Natural killer cell (primary cell): ENCODE data around the gene CA10. TPM values are rescaled to one million over a fixed set of nuclear protein-coding genes. Genes with fewer than 3 reads are reported as not detected.

Experiments used
- ATAC-seq, 3 donors: fragments of 150-1000 bp in 2 of 3; fragments of 200-7000 bp in 1 of 3; cut with Tn5 transposase; 1 replicate in 1 of 3; 2 replicates in 2 of 3; pipeline ENCODE4 v1.10.0; 2021; ENCODE audit warnings: mild to moderate bottlenecking in 2 of 3, moderate library complexity in 2 of 3
- DNase-seq, 2 donors: peaks; one replicate each; pipeline versions ENCODE4 v3.0.0 to v3.0.0-alpha.2; 2013 to 2021; ENCODE audit warnings: mixed read lengths in 1 of 2
- H3K27ac ChIP-seq: one replicate; pipeline ENCODE4 v1.5.1; 2013; ENCODE audit warnings: mild to moderate bottlenecking, low read length
- H3K27me3 ChIP-seq: one replicate; pipeline ENCODE4 v1.6.1; 2013; ENCODE audit warnings: low read length; ENCODE audit not compliant: control insufficient read depth, insufficient read depth
- H3K36me3 ChIP-seq: one replicate; pipeline ENCODE4 v1.6.1; 2013; ENCODE audit warnings: low read length; ENCODE audit not compliant: control insufficient read depth, insufficient read depth
- H3K4me1 ChIP-seq: one replicate; pipeline ENCODE4 v1.6.1; 2013; ENCODE audit warnings: low read length; ENCODE audit not compliant: control insufficient read depth, insufficient read depth
- H3K4me3 ChIP-seq: one replicate; pipeline ENCODE4 v1.5.1; 2013; ENCODE audit warnings: low read length
- H3K9me3 ChIP-seq: one replicate; pipeline ENCODE4 v1.6.1; 2013; ENCODE audit warnings: low read length; ENCODE audit not compliant: control insufficient read depth, insufficient read depth
- H3K27ac Mint-ChIP-seq, 2 donors: one replicate each; pipeline ENCODE4 v1.8.0; 2022; ENCODE audit warnings: mild to moderate bottlenecking in 2 of 2, mixed read lengths in 2 of 2, moderate library complexity in 1 of 2
- H3K27me3 Mint-ChIP-seq, 2 donors: one replicate each; pipeline ENCODE4 v1.8.0; 2022; ENCODE audit warnings: low read depth in 2 of 2, mixed read lengths in 2 of 2
- H3K36me3 Mint-ChIP-seq: one replicate; pipeline ENCODE4 v1.8.0; 2022; ENCODE audit warnings: mixed read lengths
- H3K4me1 Mint-ChIP-seq, 2 donors: one replicate each; pipeline ENCODE4 v1.8.0; 2022; ENCODE audit warnings: mixed read lengths in 2 of 2
- H3K4me3 Mint-ChIP-seq: one replicate; pipeline ENCODE4 v1.8.0; 2022; ENCODE audit warnings: mild to moderate bottlenecking, moderate library complexity, mixed read lengths
- H3K9me3 Mint-ChIP-seq, 2 donors: one replicate each; pipeline ENCODE4 v1.8.0; 2022; ENCODE audit warnings: mixed read lengths in 2 of 2
- WGBS: methylation state at CpG from one replicate; pipeline ENCODE4 v1.1.7; 2013; ENCODE audit warnings: missing lambda C conversion rate; ENCODE audit not compliant: insufficient coverage; 5-methylcytosine and 5-hydroxymethylcytosine counted together
- intact Hi-C: fragments of 100-400 bp; cut with micrococcal nuclease; formaldehyde crosslinking; loops from one replicate; pipeline ENCODE4 v1.14.2; 2022
- total RNA-seq, 4 donors: library from RNA; stranded (reverse); fragments of 120-200 nt in 1 of 4; gene quantifications; one replicate each; pipeline versions ENCODE4 v1.2.3 to v1.2.4, GENCODE V29; 2013 to 2022
- TF ChIP-seq, protein P1 (sequence below): fragments of 200-600 bp; IDR thresholded peaks from one replicate; pipeline ENCODE4 v1.8.0; 2022; ENCODE audit warnings: antibody characterized with exemption

Gene CA10
- total RNA-seq, 3 donors from 2014 or later (not counting 1 experiment from before 2014, with no cell fraction given), result not detected

DNA sequence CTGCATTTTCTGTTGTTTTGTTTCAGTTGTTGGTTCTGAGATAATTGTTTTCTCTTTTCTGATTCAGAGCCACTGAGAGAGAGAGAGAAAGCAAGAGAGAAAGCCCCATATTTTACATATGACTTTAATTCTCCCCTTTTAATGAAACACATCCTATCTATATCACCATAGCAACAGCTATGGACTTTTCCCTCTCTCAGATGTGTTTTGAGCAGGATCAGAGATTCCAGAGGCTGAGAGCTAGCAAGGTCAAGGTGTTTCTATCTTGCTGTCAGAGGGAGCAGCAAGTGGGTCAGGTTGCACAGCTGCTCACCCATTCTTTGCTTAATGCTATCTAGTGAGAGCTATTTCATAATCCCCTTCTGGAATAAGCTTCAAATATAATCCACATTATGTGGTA lies 415.9 kb downstream of the CA10 start:
- DNase-seq, result no peak

DNA sequence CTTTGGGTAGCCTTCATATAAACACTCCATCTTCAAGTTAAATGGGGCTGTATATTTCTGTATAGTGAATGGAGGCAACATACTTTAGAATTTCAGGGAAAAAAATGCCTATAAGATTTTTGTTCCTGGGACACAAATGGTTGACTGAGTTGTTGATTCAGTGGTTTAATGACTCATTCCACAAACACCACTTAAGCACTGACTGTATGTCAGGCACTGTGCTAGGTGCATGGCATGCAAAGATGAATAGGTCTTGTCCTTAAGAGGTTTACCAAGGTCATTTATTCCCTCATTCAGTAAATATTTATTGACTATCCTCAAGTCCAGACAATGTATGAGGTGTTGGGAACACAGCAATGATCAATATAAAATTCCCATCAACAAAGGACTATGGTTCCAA lies 417.1 kb downstream of the CA10 start:
- Histone ChIP-seq H3K27me3 (no peaks in the 10 kb centered on the region), H3K9me3 (no peaks in the 10 kb centered on the region), H3K4me3 (no peak overlapping the region), H3K4me1 (no peaks in the 10 kb centered on the region), H3K27ac (no peak overlapping the region), H3K36me3 (no peaks in the 10 kb centered on the region)
- Mint-ChIP-seq H3K4me1 (no peaks in the 10 kb centered on the region), H3K27me3 (peaks cover 0 to 2% of the 10 kb centered on the region in 2 donors), H3K27ac (no peak overlapping the region), H3K9me3 (no peaks in the 10 kb centered on the region), H3K36me3 (no peaks in the 10 kb centered on the region), H3K4me3 (no peak overlapping the region)
- TF ChIP-seq, protein P1, sequence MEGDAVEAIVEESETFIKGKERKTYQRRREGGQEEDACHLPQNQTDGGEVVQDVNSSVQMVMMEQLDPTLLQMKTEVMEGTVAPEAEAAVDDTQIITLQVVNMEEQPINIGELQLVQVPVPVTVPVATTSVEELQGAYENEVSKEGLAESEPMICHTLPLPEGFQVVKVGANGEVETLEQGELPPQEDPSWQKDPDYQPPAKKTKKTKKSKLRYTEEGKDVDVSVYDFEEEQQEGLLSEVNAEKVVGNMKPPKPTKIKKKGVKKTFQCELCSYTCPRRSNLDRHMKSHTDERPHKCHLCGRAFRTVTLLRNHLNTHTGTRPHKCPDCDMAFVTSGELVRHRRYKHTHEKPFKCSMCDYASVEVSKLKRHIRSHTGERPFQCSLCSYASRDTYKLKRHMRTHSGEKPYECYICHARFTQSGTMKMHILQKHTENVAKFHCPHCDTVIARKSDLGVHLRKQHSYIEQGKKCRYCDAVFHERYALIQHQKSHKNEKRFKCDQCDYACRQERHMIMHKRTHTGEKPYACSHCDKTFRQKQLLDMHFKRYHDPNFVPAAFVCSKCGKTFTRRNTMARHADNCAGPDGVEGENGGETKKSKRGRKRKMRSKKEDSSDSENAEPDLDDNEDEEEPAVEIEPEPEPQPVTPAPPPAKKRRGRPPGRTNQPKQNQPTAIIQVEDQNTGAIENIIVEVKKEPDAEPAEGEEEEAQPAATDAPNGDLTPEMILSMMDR, result no peak
- intact Hi-C loops, result no loop called here
- DNase-seq (no peak), ATAC-seq (no peak)

More for the DNA sequence above, 415.9 kb downstream of the CA10 start:
- Histone ChIP-seq H3K4me1 (no peaks in the 10 kb centered on the region), H3K27ac (no peak overlapping the region), H3K27me3 (no peaks in the 10 kb centered on the region), H3K36me3 (no peaks in the 10 kb centered on the region), H3K9me3 (no peaks in the 10 kb centered on the region), H3K4me3 (no peak overlapping the region)
- intact Hi-C loops, result no loop called here
- H3K9me3 Mint-ChIP-seq, result no peaks in the 10 kb centered on the region
- ATAC-seq, result no peak
- no peak overlapping the region for H3K4me3 Mint-ChIP-seq
- no peak overlapping the region for H3K27ac Mint-ChIP-seq
- peaks cover 0 to 2% of the 10 kb centered on the region in 2 donors for H3K27me3 Mint-ChIP-seq
- no peaks in the 10 kb centered on the region for H3K36me3 Mint-ChIP-seq
- no peaks in the 10 kb centered on the region for H3K4me1 Mint-ChIP-seq
- TF ChIP-seq, protein P1, result no peak

DNA sequence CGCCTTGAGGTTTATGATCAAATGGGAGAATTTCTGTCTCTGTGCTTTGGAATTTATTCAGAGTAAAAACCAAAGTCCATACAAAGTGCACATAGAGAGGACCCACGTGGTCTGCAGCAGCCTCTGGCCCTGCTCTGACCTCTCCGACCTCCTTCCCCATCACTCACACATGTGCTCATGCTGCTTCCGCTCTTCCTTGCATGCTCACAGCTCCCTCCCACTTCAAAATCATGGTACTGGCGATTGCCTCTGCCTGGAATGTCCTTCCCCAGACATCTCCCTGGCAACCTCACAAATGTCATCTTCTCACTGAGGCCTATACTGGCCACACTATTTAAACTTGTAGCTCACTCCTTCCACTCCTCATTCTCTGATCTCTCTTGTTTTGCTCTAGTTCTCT lies 418.0 kb downstream of the CA10 start:
- Mint-ChIP-seq H3K9me3 (no peaks in the 10 kb centered on the region), H3K4me3 (no peak overlapping the region), H3K36me3 (no peaks in the 10 kb centered on the region), H3K27me3 (peaks cover 0 to 2% of the 10 kb centered on the region in 2 donors), H3K27ac (no peak overlapping the region), H3K4me1 (no peaks in the 10 kb centered on the region)
- ATAC-seq, result no peak
- no peak for DNase-seq
- Histone ChIP-seq H3K9me3 (no peaks in the 10 kb centered on the region), H3K27me3 (no peaks in the 10 kb centered on the region), H3K36me3 (no peaks in the 10 kb centered on the region), H3K4me3 (no peak overlapping the region), H3K4me1 (no peaks in the 10 kb centered on the region), H3K27ac (no peak overlapping the region)
- TF ChIP-seq, protein P1, result no peak
- 75% methylated on average over 5 of the region's 5 CpGs for WGBS
- intact Hi-C loops, result no loop called here

DNA sequence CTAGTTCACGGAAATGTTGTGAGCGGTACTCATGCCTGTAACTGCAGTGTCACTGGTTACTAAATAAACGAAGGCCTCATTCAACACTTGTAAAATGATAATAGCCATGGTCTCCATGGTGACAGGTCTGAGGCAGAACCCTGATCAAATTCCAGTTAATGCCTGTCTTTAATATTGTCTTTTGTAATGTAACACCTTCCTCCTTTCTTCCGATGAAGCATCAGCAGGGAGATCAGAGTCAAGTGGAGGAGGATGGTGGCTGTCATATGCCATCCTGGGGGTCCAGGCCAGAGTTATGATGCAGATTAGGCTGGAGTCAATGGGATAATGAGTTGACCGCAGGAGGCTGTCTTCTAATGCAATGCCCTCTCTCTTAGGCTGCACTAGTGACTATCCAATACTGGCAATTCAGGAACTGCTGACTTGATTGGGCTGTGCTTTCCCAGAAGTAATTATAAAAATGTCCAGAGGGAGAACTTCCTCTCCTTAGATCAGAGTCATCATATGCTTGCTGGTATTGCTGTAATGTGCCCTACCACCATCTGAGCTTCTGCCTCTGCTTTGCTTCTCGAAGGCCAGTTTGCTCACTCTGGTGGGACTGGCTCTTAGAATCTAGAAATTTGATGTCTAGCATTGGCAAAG lies 419.1 kb downstream of the CA10 start:
- no peaks in the 10 kb centered on the region for H3K4me1 ChIP-seq
- Mint-ChIP-seq H3K36me3 (no peaks in the 10 kb centered on the region), H3K27ac (no peak overlapping the region), H3K27me3 (peaks cover 0 to 2% of the 10 kb centered on the region in 2 donors), H3K4me1 (no peaks in the 10 kb centered on the region), H3K4me3 (no peak overlapping the region), H3K9me3 (no peaks in the 10 kb centered on the region)
- intact Hi-C loops, result no loop called here
- no peaks in the 10 kb centered on the region for H3K36me3 ChIP-seq
- no peak overlapping the region for H3K27ac ChIP-seq
- WGBS, result 87% methylated on average over 5 of the region's 6 CpGs
- DNase-seq (no peak), ATAC-seq (no peak)
- H3K4me3 ChIP-seq, result no peak overlapping the region
- H3K27me3 ChIP-seq, result no peaks in the 10 kb centered on the region
- TF ChIP-seq, protein P1, result no peak
- H3K9me3 ChIP-seq, result no peaks in the 10 kb centered on the region
